NT2/D1 (cell line): ENCODE data around the gene SLC38A10.

Experiments
- SUZ12 ChIP-seq: IDR thresholded peaks from 2 replicates; pipeline ENCODE4 v1.6.1; 2011; ENCODE audit not compliant: insufficient read length, insufficient read depth; ENCODE audit errors: extremely low read depth
- YY1 ChIP-seq: IDR thresholded peaks from 2 replicates; pipeline ENCODE4 v1.6.1; 2011; ENCODE audit not compliant: insufficient read length, insufficient read depth
- ZNF274 ChIP-seq: IDR thresholded peaks from 2 replicates; pipeline ENCODE4 v1.6.1; 2011; ENCODE audit warnings: mild to moderate bottlenecking, low read depth, low read length

DNA sequence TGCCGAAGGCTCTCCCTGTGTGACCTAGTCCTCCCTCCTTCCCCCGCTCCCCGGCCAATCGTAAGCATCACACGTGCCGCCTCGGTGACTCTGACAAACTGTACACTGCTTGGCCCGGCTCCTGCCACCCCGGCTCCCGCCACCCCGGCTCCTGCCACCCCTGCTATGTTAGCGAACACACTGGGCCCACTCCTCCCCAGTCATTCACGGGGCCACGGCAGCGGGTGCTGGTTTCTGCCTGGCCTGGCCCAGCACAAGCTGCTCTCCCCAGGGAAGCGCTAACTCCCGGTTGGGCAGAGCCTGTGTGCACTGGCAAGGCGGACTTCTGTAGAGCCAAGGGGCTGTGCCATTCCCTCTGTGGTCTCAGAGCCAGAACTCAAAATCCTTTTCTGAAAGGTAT, 34.0 kb downstream of the SLC38A10 start:
- TF ChIP-seq YY1 (no peak), SUZ12 (no peak), ZNF274 (no peak)
